ENCODE measurements around the gene RAB6C.
"Not testable (repeated sequence)": the region's sequence is repeated elsewhere in the genome, so short reads cannot be mapped to it uniquely, and the experiment has no call there.

Gene RAB6C

DNA sequence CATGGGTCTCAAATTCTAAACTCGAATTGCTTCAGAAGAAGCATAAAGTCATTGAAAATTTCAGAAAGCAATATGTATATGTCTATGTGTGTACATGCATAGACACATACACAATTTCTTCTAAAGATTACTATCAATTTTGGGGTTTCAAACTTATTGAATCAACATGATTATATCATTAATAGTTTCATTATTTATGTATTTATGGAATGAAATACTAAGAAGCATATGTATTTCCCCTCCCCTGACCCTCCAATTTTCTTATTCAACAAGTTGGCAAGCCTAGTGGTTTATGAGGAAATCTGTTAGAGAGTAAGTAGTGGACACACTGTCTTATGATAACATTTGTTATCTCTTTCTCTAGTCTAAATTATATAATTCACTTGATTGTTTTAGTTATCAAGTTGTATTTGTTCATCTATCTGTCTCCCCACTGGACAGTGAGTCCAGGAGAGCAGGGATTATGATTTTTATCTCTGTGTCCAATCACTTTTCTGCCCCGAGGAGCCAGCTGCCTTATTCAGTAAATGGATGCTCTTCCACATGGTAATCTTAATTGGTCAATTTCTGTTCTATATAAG lies 17.3 kb downstream of the RAB6C start:
- DNase-seq: not testable (repeated sequence)

DNA sequence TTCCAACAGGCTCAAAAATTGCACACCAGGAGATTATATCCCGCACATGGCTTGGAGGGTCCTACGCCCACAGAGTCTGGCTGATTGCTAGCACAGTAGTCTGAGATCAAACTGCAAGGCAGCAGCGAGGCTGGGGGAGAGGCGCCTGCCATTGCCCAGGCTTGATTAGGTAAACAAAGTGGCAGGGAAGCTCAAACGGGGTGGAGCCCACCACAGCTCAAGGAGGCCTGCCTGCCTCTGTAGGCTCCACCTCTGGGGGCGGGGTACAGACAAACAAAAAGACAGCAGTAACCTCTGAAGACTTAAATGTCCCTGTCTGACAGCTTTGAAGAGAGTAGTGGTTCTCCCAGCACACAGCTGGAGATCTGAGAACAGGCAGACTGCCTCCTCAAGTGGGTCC lies 19.3 kb downstream of the RAB6C start:
- DNase-seq: not testable (repeated sequence)

DNA sequence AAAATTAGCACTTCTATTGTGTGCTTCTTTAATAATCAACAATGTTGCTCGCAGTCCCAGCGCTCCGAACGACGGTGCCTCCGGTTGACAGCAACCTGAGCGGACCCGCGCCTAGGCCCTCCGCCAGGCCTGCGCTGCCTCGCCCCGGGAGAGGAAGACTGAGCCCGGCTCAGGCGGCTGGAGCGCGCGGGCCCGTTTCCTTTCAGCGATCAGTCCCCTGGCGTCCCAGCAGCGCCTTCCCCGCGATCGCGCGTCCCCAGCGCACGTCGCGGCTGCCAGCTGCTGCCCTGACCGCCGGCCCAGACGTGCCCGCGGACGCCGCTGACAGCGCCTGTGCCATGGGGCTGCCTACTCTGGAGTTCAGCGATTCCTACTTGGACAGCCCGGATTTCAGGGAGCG lies 26.4 kb downstream of the RAB6C start:
- not testable (repeated sequence) for DNase-seq

DNA sequence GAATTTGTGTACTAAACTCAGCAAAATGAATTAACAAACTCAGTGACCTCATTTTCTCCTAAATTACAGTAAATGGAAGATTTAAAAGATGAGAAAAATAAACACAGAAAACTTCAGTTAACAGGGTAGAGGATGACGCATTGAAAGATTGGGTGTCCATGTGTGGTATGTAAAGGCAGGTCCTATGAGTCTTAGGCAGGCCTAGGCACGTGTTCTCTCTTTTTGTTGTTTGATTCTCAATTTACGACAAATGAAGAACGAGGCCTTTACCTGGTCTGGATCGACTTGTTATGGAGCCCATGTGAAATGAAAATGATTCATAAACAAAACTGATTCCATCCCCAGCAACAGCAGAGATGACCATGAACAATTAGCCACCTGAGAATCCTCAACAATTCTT lies 37.2 kb downstream of the RAB6C start:
- DNase-seq: not testable (repeated sequence)

DNA sequence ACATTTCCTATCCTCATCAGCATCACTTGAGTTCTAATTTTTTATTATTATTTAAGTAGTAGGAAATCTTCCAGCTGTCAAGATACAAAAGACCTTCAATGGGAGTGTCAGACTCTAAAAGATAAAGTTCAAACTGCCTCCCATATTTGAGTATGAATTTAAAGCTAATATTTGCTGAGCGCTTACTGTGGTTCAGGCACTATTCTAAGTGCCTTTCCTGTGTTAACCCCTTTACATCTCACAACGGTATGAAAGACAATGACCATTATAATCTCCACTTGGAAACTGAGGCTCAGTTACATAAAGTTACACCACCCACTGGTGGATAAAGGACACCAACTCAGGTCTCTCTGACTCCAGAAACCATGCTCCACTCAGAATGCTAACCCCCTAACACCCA lies 39.9 kb downstream of the RAB6C start:
- DNase-seq: no peak

DNA sequence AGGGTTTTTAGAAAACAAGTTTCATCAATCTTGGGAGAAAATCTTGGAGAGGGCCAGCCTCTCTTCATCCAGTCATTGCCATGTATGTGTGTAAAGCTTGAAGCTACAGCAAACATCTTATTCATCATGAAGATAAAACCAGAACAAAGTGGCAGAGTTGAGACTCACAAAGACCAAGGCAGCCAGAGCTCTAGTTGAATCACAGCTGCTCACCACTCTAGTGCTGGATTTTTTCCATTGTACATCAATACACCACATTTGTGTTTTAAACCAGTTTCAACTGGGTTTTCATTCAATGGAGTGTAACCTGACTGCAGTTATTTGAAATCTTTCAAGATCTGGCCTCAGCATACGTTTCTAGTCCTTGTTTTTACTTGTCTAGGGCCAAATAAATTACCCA lies 40.6 kb downstream of the RAB6C start:
- DNase-seq: not testable (repeated sequence)

DNA sequence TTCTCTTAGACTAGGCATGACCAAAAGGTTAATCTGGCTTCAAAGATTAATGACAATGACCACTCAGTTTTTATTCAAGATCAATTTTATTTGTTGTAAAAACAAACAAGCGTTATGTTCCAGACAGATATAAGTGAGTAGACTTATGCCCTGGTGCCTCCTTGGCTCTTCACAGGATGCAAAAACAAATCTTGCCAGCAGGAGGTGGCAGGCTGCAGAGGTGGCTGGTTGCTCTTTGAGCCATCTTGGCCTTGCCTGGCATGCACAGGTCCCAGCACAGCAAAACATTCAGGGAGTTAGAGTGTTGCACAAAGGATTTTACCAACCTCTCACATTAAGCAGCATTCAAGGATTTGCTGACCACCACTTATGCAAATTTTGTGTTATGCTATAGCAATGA lies 46.5 kb downstream of the RAB6C start:
- DNase-seq: not testable (repeated sequence)
